GM18868 (cell line): ENCODE results near the gene LAMB4.

ENCODE experiments used
- ATAC-seq: cut with Tn5 transposase; IDR thresholded peaks from one replicate; pipeline ENCODE4 v1.9.1; 2021; ENCODE audit warnings: mild to moderate bottlenecking, moderate library complexity; ENCODE audit not compliant: unreplicated experiment

The LAMB4 gene

GRCh38 chr7:107999779-108000560 is 130.2 kb downstream of the LAMB4 start:
- no peak for ATAC-seq

- no peak for ATAC-seq
These were observed 131.3 kb downstream of the LAMB4 start for GRCh38 chr7:107998660-107999480.

- no peak for ATAC-seq
These were observed 132.0 kb downstream of the LAMB4 start for GRCh38 chr7:107998150-107998549.

GRCh38 chr7:107996072-107996882 is 133.9 kb downstream of the LAMB4 start:
- no peak for ATAC-seq

- no peak for ATAC-seq
These were observed 134.7 kb downstream of the LAMB4 start for GRCh38 chr7:107995184-107996071.

- ATAC-seq: no peak
These were observed 135.6 kb downstream of the LAMB4 start for GRCh38 chr7:107994421-107995030.

GRCh38 chr7:107993891-107994291 is 136.3 kb downstream of the LAMB4 start:
- ATAC-seq: no peak

- ATAC-seq: no peak
These were observed 140.4 kb downstream of the LAMB4 start for GRCh38 chr7:107989618-107990373.

GRCh38 chr7:107982918-107983389 is 147.2 kb downstream of the LAMB4 start:
- ATAC-seq: no peak

- ATAC-seq: no peak
These were observed 147.9 kb downstream of the LAMB4 start for GRCh38 chr7:107982042-107982840.

GRCh38 chr7:107981466-107981865 is 148.7 kb downstream of the LAMB4 start:
- no peak for ATAC-seq

GRCh38 chr7:107980671-107981190 is 149.4 kb downstream of the LAMB4 start:
- ATAC-seq: no peak

- ATAC-seq: no peak
These were observed 150.0 kb downstream of the LAMB4 start for GRCh38 chr7:107980171-107980570.

- ATAC-seq: no peak
These were observed 151.2 kb downstream of the LAMB4 start for GRCh38 chr7:107978815-107979408.

GRCh38 chr7:107977048-107977447 is 153.1 kb downstream of the LAMB4 start:
- ATAC-seq: no peak

- ATAC-seq: no peak
These were observed 153.5 kb downstream of the LAMB4 start for GRCh38 chr7:107976620-107977019.

- no peak for ATAC-seq
These were observed 154.7 kb downstream of the LAMB4 start for GRCh38 chr7:107975394-107976013.
